ENCODE data around the gene ARL3. TPM values are rescaled to one million over a fixed set of nuclear protein-coding genes. Genes with fewer than 3 reads are reported as not detected.

The ARL3 gene
- total RNA-seq, 4 donors from 2014 or later: 7.9 to 9.8 (median 8.4) TPM

GRCh38 chr10:102650655-102651454 lies 63.3 kb downstream of the ARL3 start:
- no peak for DNase-seq (ENCODE audit: extremely low spot score)
- no peak for TF ChIP-seq POLR2A (IDR thresholded peaks at IDR 0.05; ENCODE audit: low read depth)
- intact Hi-C loops (cut with DNase I): no loop called here
- Histone ChIP-seq H3K27ac (replicated peaks in 1 of 4) (peak overlapping the region; percentile 36 to 100 (median 77)), H3K9me3 (no peaks in the 10 kb centered on the region), H3K4me1 (peaks cover 69 to 88% (median 85%) of the 10 kb centered on the region in 4 donors), H3K27me3 (no peaks in the 10 kb centered on the region), H3K4me3 (peak overlapping the region in 3 of 4 donors; percentile 0 to 97 (median 9)), H3K36me3 (peaks cover 23 to 67% (median 46%) of the 10 kb centered on the region in 4 donors)
- 56% methylated on average over 9 of the region's 11 CpGs for WGBS

- DNase-seq (ENCODE audit: extremely low spot score): no peak
- TF ChIP-seq EP300 (IDR thresholded peaks at IDR 0.05) (no peak), CTCF (IDR thresholded peaks at IDR 0.05) (no peak), POLR2A (IDR thresholded peaks at IDR 0.05; ENCODE audit: low read depth) (no peak), POLR2AphosphoS5 (IDR thresholded peaks at IDR 0.05) (no peak)
- Histone ChIP-seq H3K9me3 (no peaks in the 10 kb centered on the region), H3K27me3 (no peaks in the 10 kb centered on the region), H3K4me1 (peaks cover 69 to 89% (median 85%) of the 10 kb centered on the region in 4 donors), H3K4me3 (peak overlapping the region; percentile 76 to 97 (median 88)), H3K36me3 (peaks cover 15 to 59% (median 38%) of the 10 kb centered on the region in 4 donors), H3K27ac (replicated peaks in 1 of 4) (peak overlapping the region; percentile 36 to 100 (median 77))
- intact Hi-C loops (cut with DNase I): loop anchor here (5.0 kb wide), 1 partner anchor 62 kb away; the partner anchor contains the start of genes ARL3 and SFXN2
- 61% methylated on average over 11 of the region's 12 CpGs for WGBS
Observed at GRCh38 chr10:102649797-102650654, 64.2 kb downstream of the ARL3 start.

- peaks cover 13 to 50% (median 29%) of the 10 kb centered on the region in 4 donors for H3K36me3 ChIP-seq
- no peak for TF ChIP-seq POLR2AphosphoS5 (IDR thresholded peaks at IDR 0.05)
- TF ChIP-seq POLR2A (IDR thresholded peaks at IDR 0.05; ENCODE audit: low read depth): no peak
- no peak for TF ChIP-seq CTCF (IDR thresholded peaks at IDR 0.05)
- no peak for TF ChIP-seq EP300 (IDR thresholded peaks at IDR 0.05)
- H3K4me1 ChIP-seq: peaks cover 64 to 90% (median 84%) of the 10 kb centered on the region in 4 donors
- WGBS: 26% methylated on average over 7 of the region's 25 CpGs
- H3K27ac ChIP-seq (replicated peaks in 1 of 4): peak overlapping the region; percentile 36 to 100 (median 100)
- no peaks in the 10 kb centered on the region for H3K27me3 ChIP-seq
- intact Hi-C loops (cut with DNase I): loop anchor here (5.0 kb wide), 1 partner anchor 63 kb away; the partner anchor contains the start of genes ARL3 and SFXN2
- H3K9me3 ChIP-seq: no peaks in the 10 kb centered on the region
- DNase-seq (ENCODE audit: extremely low spot score): no peak
- H3K4me3 ChIP-seq: peak overlapping the region; percentile 76 to 97 (median 88)
Observed at GRCh38 chr10:102648889-102649796, 65.1 kb downstream of the ARL3 start.

- Histone ChIP-seq H3K27ac (replicated peaks in 1 of 4) (peak overlapping the region; percentile 99 to 100 (median 100)), H3K27me3 (no peaks in the 10 kb centered on the region), H3K9me3 (no peaks in the 10 kb centered on the region), H3K36me3 (peaks cover 8 to 42% (median 23%) of the 10 kb centered on the region in 4 donors), H3K4me3 (peak overlapping the region; percentile 76 to 97 (median 88)), H3K4me1 (peaks cover 64 to 83% (median 77%) of the 10 kb centered on the region in 4 donors)
- TF ChIP-seq POLR2AphosphoS5 (IDR thresholded peaks at IDR 0.05): no peak
- no peak for TF ChIP-seq CTCF (IDR thresholded peaks at IDR 0.05)
- no peak for TF ChIP-seq POLR2A (IDR thresholded peaks at IDR 0.05; ENCODE audit: low read depth)
- TF ChIP-seq EP300 (IDR thresholded peaks at IDR 0.05): no peak
- intact Hi-C loops (cut with DNase I): loop anchor here (5.0 kb wide), 1 partner anchor 64 kb away; the partner anchor contains the start of genes ARL3 and SFXN2
- WGBS: 32% methylated on average over 10 of the region's 12 CpGs
- DNase-seq (ENCODE audit: extremely low spot score): no peak
Observed at GRCh38 chr10:102648269-102648888, 65.8 kb downstream of the ARL3 start.

All from esophagus muscularis mucosa (tissue), 4 donors.